Astrocyte of the cerebellum (primary cell): ENCODE measurements around the gene GALNT1.

Source experiments
- DNase-seq: peaks from one replicate; pipeline ENCODE4 v3.0.0-alpha.2; 2011; ENCODE audit warnings: low read depth
- H3K4me3 ChIP-seq: 2 replicates; pipeline ENCODE4 v1.5.1; 2011; ENCODE audit warnings: mild to moderate bottlenecking, low read depth, low read length, moderate library complexity
- CTCF ChIP-seq: IDR thresholded peaks from 2 replicates; pipeline ENCODE4 v1.5.1; 2012; ENCODE audit warnings: low read length, low read depth, moderate library complexity, mild to moderate bottlenecking; ENCODE audit errors: missing control alignments
- in situ Hi-C: cut with HindIII; loops from 2 replicates; pipeline ENCODE4 v1.10.0; 2017; ENCODE audit warnings: low sequenced_read_pairs

Gene GALNT1

DNA sequence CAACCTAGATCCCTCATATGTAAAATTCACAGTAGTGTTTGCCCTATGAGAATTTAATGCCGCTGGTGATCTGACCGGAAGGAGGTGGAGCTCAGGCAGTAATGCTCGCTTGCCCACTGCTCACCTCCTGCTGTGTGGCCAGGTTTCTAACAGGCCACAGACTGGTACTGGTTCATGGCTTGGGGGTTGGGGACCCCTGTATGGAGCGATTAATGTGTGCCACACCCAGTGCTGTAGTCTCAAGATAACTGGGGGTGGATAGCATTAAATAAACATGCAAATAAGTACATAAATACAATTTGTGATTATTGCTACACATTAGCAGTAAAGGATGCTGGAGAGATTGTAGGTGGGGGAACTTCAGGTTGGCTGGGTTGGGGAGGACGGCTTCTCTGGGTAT is 3.2 kb downstream of the GALNT1 start:
- in situ Hi-C loops, result no loop called here
- no peak for DNase-seq
- H3K4me3 ChIP-seq, result no peak overlapping the region
- no peak for TF ChIP-seq CTCF

DNA sequence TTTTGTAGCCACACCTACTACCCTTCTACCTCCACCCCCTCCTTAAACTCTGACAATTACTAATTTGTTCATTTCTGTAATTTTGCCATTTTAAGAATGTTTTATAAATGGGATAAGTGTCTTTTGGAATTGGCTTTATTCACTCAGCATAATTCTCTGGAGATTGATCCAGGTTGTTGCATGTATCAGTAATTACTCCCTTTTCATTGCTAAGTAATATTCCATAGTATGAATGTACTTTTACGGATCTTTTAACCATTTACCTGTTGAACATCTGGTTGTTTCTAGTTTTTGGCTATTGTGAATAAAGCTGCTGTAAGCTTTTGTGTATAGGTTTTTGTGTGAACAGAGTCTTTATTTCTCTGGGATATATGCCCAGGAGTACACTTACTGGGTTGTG is 4.1 kb downstream of the GALNT1 start:
- H3K4me3 ChIP-seq, result no peak overlapping the region
- no peak for TF ChIP-seq CTCF
- DNase-seq, result no peak
- in situ Hi-C loops, result no loop called here

- TF ChIP-seq CTCF, result no peak
- in situ Hi-C loops, result no loop called here
- DNase-seq, result no peak
- no peak overlapping the region for H3K4me3 ChIP-seq
Measured at GRCh38 chr18:35588122-35588521, 6.6 kb downstream of the GALNT1 start.

GRCh38 chr18:35588995-35589394 is 7.5 kb downstream of the GALNT1 start:
- H3K4me3 ChIP-seq, result no peak overlapping the region
- no peak for TF ChIP-seq CTCF
- in situ Hi-C loops, result no loop called here
- DNase-seq, result no peak

GRCh38 chr18:35589546-35589945 is 8.0 kb downstream of the GALNT1 start:
- no peak for TF ChIP-seq CTCF
- H3K4me3 ChIP-seq, result no peak overlapping the region
- DNase-seq, result no peak
- in situ Hi-C loops, result no loop called here

- TF ChIP-seq CTCF, result no peak
- in situ Hi-C loops, result no loop called here
- DNase-seq, result no peak
- H3K4me3 ChIP-seq, result no peak overlapping the region
Measured at GRCh38 chr18:35590935-35591334, 9.4 kb downstream of the GALNT1 start.

GRCh38 chr18:35592298-35592697 is 10.8 kb downstream of the GALNT1 start:
- DNase-seq, result no peak
- TF ChIP-seq CTCF, result no peak
- H3K4me3 ChIP-seq, result no peak overlapping the region
- in situ Hi-C loops, result no loop called here
